ENCODE data around the gene ZFYVE26. TPM values are rescaled to one million over a fixed set of nuclear protein-coding genes. Genes with fewer than 3 reads are reported as not detected.
"Not testable (repeated sequence)": the region's sequence is repeated elsewhere in the genome, so short reads cannot be mapped to it uniquely, and the experiment has no call there.

ZFYVE26 gene
- total RNA-seq, 1 donor from 2014 or later = 32.9 TPM

- H3K4me3 Mint-ChIP-seq = no peak overlapping the region
- H3K27ac Mint-ChIP-seq = no peak overlapping the region
These were observed 88.1 kb downstream of the ZFYVE26 start for GRCh38 chr14:67728258-67728657.

GRCh38 chr14:67727361-67727760, 89.0 kb downstream of the ZFYVE26 start:
- Mint-ChIP-seq H3K9me3 (no peaks in the 10 kb centered on the region), H3K36me3 (no peaks in the 10 kb centered on the region), H3K4me3 (no peak overlapping the region), H3K4me1 (no peaks in the 10 kb centered on the region), H3K27ac (no peak overlapping the region), H3K27me3 (ENCODE audit: low read depth) (peaks cover 44% of the 10 kb centered on the region)
- DNase-seq (ENCODE audit: low spot score in 2 of 2, unreplicated experiment in 2 of 2) = no peak
- no peak for TF ChIP-seq CTCF (IDR thresholded peaks at IDR 0.05; ENCODE audit: unreplicated experiment)

More at GRCh38 chr14:67728258-67728657, 88.1 kb downstream of the ZFYVE26 start:
- TF ChIP-seq CTCF (IDR thresholded peaks at IDR 0.05; ENCODE audit: unreplicated experiment) = no peak
- Mint-ChIP-seq H3K27me3 (ENCODE audit: low read depth) (peaks cover 37% of the 10 kb centered on the region), H3K4me1 (no peaks in the 10 kb centered on the region), H3K9me3 (no peaks in the 10 kb centered on the region), H3K36me3 (no peaks in the 10 kb centered on the region)
- DNase-seq (ENCODE audit: low spot score in 2 of 2, unreplicated experiment in 2 of 2) = no peak

GRCh38 chr14:67725171-67725570, 91.2 kb downstream of the ZFYVE26 start:
- Mint-ChIP-seq H3K4me3 (no peak overlapping the region), H3K27ac (no peak overlapping the region), H3K27me3 (ENCODE audit: low read depth) (peaks cover 50% of the 10 kb centered on the region), H3K4me1 (no peaks in the 10 kb centered on the region), H3K9me3 (no peaks in the 10 kb centered on the region), H3K36me3 (no peaks in the 10 kb centered on the region)
- no peak for DNase-seq (ENCODE audit: low spot score in 2 of 2, unreplicated experiment in 2 of 2)
- TF ChIP-seq CTCF (IDR thresholded peaks at IDR 0.05; ENCODE audit: unreplicated experiment) = no peak

GRCh38 chr14:67722293-67722692, 94.1 kb downstream of the ZFYVE26 start:
- Mint-ChIP-seq H3K27ac (no peak overlapping the region), H3K4me3 (no peak overlapping the region), H3K9me3 (no peaks in the 10 kb centered on the region), H3K27me3 (ENCODE audit: low read depth) (peaks cover 41% of the 10 kb centered on the region), H3K4me1 (no peaks in the 10 kb centered on the region), H3K36me3 (no peaks in the 10 kb centered on the region)
- TF ChIP-seq CTCF (IDR thresholded peaks at IDR 0.05; ENCODE audit: unreplicated experiment) = no peak
- no peak for DNase-seq (ENCODE audit: low spot score in 2 of 2, unreplicated experiment in 2 of 2)

- no peaks in the 10 kb centered on the region for H3K36me3 Mint-ChIP-seq
- H3K4me1 Mint-ChIP-seq = no peaks in the 10 kb centered on the region
- TF ChIP-seq CTCF (IDR thresholded peaks at IDR 0.05; ENCODE audit: unreplicated experiment) = no peak
- no peak for DNase-seq (ENCODE audit: low spot score in 2 of 2, unreplicated experiment in 2 of 2)
- H3K9me3 Mint-ChIP-seq = no peaks in the 10 kb centered on the region
- peaks cover 37% of the 10 kb centered on the region for H3K27me3 Mint-ChIP-seq (ENCODE audit: low read depth)
- no peak overlapping the region for H3K27ac Mint-ChIP-seq
- no peak overlapping the region for H3K4me3 Mint-ChIP-seq
These were observed 94.5 kb downstream of the ZFYVE26 start for GRCh38 chr14:67721875-67722274.

GRCh38 chr14:67719866-67720265, 96.5 kb downstream of the ZFYVE26 start:
- Mint-ChIP-seq H3K27ac (no peak overlapping the region), H3K4me1 (no peaks in the 10 kb centered on the region), H3K4me3 (no peak overlapping the region), H3K9me3 (no peaks in the 10 kb centered on the region), H3K36me3 (no peaks in the 10 kb centered on the region), H3K27me3 (ENCODE audit: low read depth) (peaks cover 25% of the 10 kb centered on the region)
- DNase-seq (ENCODE audit: low spot score in 2 of 2, unreplicated experiment in 2 of 2) = no peak
- no peak for TF ChIP-seq CTCF (IDR thresholded peaks at IDR 0.05; ENCODE audit: unreplicated experiment)

GRCh38 chr14:67719385-67719784, 97.0 kb downstream of the ZFYVE26 start:
- not testable (repeated sequence) for H3K27ac Mint-ChIP-seq; H3K9me3 Mint-ChIP-seq; DNase-seq (ENCODE audit: low spot score in 2 of 2, unreplicated experiment in 2 of 2); H3K4me3 Mint-ChIP-seq; H3K4me1 Mint-ChIP-seq; H3K36me3 Mint-ChIP-seq
- peaks cover 20% of the 10 kb centered on the region for H3K27me3 Mint-ChIP-seq (ENCODE audit: low read depth)

All from mesothelial cell of epicardium (in vitro differentiated cells).